Glutamatergic neuron (in vitro differentiated cells): Measurements from ENCODE around the gene SLC12A9. TPM values are rescaled to one million over a fixed set of nuclear protein-coding genes. Genes with fewer than 3 reads are reported as not detected.
A peak's percentile ranks its signal among the peaks of the same experiment; 100 is the strongest.

ENCODE experiments used
- DNase-seq: peaks from one replicate; pipeline ENCODE4 v3.0.0; 2022
- H3K27ac Mint-ChIP-seq: one replicate; pipeline ENCODE4 v1.8.0; 2020; ENCODE audit warnings: mild to moderate bottlenecking, mixed read lengths, inconsistent platforms; ENCODE audit not compliant: unreplicated experiment
- H3K27me3 Mint-ChIP-seq: one replicate; pipeline ENCODE4 v1.8.0; 2020; ENCODE audit warnings: mild to moderate bottlenecking, moderate library complexity, mixed read lengths, inconsistent platforms; ENCODE audit not compliant: unreplicated experiment
- H3K36me3 Mint-ChIP-seq: one replicate; pipeline ENCODE4 v1.8.0; 2020; ENCODE audit warnings: mild to moderate bottlenecking, mixed read lengths, inconsistent platforms; ENCODE audit not compliant: unreplicated experiment
- H3K4me1 Mint-ChIP-seq: one replicate; pipeline ENCODE4 v1.8.0; 2020; ENCODE audit warnings: mild to moderate bottlenecking, low read depth, mixed read lengths, inconsistent platforms; ENCODE audit not compliant: unreplicated experiment
- H3K4me3 Mint-ChIP-seq: one replicate; pipeline ENCODE4 v1.8.0; 2020; ENCODE audit warnings: mild to moderate bottlenecking, mixed read lengths, inconsistent platforms; ENCODE audit not compliant: unreplicated experiment
- H3K9me3 Mint-ChIP-seq: one replicate; pipeline ENCODE4 v1.8.0; 2020; ENCODE audit warnings: mild to moderate bottlenecking, moderate library complexity, mixed read lengths, inconsistent platforms; ENCODE audit not compliant: unreplicated experiment
- total RNA-seq: library from RNA; stranded (reverse); fragmentation: NEBNext Ultra II Directional; extraction: Animal tissue kit (Norgen Biotek cat#: 25700); gene quantifications from one replicate; pipeline ENCODE4 v1.2.1, GENCODE V29; 2021; ENCODE audit not compliant: unreplicated experiment
- TF ChIP-seq, protein P1 (sequence below): fragments of 200-600 bp; sonication (generic); IDR thresholded peaks from one replicate; pipeline ENCODE4 v1.5.0; 2021; ENCODE audit not compliant: partially characterized antibody, unreplicated experiment

Gene SLC12A9
- total RNA-seq, 1 donor from 2014 or later, result 36.7 TPM

DNA sequence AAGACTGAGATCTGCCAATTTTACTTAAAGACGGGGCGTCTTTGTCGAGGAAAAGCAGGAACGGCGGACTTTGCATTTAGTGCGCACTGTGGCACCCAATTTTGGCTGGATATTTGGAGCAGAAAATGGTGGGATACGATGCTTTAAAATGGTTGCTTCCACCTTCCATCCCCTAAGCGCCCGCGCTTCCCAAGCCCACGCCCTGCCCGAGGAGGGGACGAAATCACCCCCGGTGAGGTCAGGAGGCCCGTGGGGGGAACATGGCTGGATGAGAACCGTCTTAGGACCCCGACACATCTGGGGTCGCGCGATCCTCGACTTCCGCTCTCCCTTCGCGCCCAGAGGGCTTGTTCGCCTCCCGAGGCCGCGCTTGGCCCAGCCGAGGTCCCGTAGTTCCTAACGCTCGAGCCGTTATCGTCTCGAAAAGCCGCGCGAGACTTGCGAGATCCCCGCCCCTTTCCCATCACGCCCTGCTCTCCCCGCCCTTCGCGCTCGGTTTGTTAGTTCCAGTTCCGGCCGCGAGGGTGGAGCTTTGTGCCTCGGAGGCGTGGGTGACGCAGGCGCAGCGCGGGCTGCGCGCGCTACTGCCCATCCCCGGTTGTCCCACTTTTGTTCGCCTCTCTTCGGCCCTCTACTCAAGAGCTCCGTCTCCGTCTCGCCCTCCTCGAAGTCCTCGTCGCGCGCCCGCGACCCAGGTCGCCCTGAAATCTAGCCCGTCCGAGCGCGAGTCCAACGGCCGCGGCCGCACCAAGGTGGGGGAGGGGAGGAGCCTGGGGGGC is 22.3 kb downstream of the SLC12A9 start, which contains the start of gene SRRT:
SRRT (plus strand) TSS at position 527 of the 779 bp plus-strand sequence. CDS start 488 bp downstream, outside the sequence.
- DNase-seq, result peak; percentile 99
- no peaks in the 10 kb centered on the region for H3K36me3 Mint-ChIP-seq

DNA sequence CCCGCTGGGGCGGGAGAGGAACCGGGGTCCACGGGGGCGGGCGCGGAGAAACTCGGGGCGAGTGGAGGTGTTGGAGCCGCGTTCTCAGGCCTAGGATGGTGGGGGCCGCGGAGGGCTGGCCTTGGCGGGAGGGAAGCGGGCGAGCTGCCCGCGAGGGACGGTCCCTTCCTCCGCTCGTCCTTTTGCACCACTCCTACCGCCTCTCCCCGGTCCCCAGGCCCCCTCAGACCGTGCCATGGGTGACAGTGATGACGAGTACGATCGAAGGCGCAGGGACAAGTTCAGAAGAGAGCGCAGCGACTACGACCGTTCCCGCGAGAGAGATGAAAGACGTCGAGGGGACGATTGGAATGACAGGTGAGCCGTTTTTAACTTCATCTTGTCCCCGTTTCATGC is 22.8 kb downstream of the SLC12A9 start:
- H3K27ac Mint-ChIP-seq, result peak overlapping the region; percentile 98
- no peaks in the 10 kb centered on the region for H3K36me3 Mint-ChIP-seq
- peak; percentile 62 for DNase-seq
- H3K27me3 Mint-ChIP-seq, result peaks cover 22% of the 10 kb centered on the region
- TF ChIP-seq, protein P1, sequence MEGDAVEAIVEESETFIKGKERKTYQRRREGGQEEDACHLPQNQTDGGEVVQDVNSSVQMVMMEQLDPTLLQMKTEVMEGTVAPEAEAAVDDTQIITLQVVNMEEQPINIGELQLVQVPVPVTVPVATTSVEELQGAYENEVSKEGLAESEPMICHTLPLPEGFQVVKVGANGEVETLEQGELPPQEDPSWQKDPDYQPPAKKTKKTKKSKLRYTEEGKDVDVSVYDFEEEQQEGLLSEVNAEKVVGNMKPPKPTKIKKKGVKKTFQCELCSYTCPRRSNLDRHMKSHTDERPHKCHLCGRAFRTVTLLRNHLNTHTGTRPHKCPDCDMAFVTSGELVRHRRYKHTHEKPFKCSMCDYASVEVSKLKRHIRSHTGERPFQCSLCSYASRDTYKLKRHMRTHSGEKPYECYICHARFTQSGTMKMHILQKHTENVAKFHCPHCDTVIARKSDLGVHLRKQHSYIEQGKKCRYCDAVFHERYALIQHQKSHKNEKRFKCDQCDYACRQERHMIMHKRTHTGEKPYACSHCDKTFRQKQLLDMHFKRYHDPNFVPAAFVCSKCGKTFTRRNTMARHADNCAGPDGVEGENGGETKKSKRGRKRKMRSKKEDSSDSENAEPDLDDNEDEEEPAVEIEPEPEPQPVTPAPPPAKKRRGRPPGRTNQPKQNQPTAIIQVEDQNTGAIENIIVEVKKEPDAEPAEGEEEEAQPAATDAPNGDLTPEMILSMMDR, result no peak
- peak overlapping the region; percentile 99 for H3K4me3 Mint-ChIP-seq
- peaks cover 18% of the 10 kb centered on the region for H3K4me1 Mint-ChIP-seq
- H3K9me3 Mint-ChIP-seq, result peaks cover 17% of the 10 kb centered on the region

More for the DNA sequence above, 22.3 kb downstream of the SLC12A9 start, which contains the start of gene SRRT:
- TF ChIP-seq, protein P1, result peak; percentile 69
- peak within 1 kb of the TSS; percentile 98 for H3K27ac Mint-ChIP-seq
- peaks cover 15% of the 10 kb centered on the region for H3K4me1 Mint-ChIP-seq
- H3K4me3 Mint-ChIP-seq, result peak within 1 kb of the TSS; percentile 99
- peaks cover 20% of the 10 kb centered on the region for H3K27me3 Mint-ChIP-seq
- peaks cover 16% of the 10 kb centered on the region for H3K9me3 Mint-ChIP-seq

DNA sequence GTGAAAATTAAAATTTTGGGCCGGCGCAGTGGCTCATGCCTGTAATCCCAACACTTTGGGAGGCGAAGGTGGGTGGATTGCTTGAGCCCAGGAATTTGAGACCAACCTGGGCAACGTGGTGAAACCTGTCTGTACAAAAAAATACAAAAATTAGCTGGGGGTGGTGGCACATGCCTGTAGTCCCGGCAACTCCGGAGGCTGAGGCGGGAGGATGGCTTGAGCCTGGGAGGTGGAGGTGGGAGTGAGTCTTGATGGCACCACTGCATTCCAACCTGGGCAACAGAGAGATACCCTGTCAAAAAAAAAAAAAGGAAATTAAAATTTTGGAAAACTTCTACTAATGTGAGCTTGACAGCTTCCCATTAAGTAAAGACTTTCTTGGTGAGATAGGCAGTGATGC is 25.5 kb downstream of the SLC12A9 start:
- no peak for DNase-seq
- peaks cover 2% of the 10 kb centered on the region for H3K36me3 Mint-ChIP-seq
- peaks cover 22% of the 10 kb centered on the region for H3K27me3 Mint-ChIP-seq
- TF ChIP-seq, protein P1, result no peak
- H3K4me1 Mint-ChIP-seq, result peaks cover 23% of the 10 kb centered on the region
- H3K4me3 Mint-ChIP-seq, result peak overlapping the region; percentile 69
- peaks cover 20% of the 10 kb centered on the region for H3K9me3 Mint-ChIP-seq
- H3K27ac Mint-ChIP-seq, result no peak overlapping the region

DNA sequence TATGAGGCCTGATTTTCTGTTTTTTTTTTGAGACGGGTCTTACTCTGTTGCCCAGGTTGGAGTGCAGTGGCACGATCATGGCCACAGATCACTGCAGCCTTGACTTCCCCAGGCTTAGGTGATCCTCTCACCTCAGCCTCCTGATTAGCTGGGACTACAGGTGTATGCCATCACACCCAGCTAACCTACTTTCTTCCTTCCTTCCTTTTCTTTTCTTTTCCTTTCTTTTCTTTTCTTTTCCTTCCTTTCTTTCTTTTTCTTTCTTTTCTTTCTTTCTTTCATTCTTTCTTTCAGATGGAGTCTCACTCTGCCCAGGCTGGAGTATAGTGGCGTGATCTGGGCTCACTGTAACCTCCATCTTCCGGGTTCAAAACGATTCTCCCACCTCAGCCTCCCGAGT is 26.2 kb downstream of the SLC12A9 start:
- Mint-ChIP-seq H3K4me3 (peak overlapping the region; percentile 13), H3K9me3 (peaks cover 22% of the 10 kb centered on the region), H3K4me1 (peaks cover 23% of the 10 kb centered on the region), H3K36me3 (peaks cover 7% of the 10 kb centered on the region), H3K27me3 (peaks cover 22% of the 10 kb centered on the region), H3K27ac (no peak overlapping the region)
- DNase-seq, result no peak
- TF ChIP-seq, protein P1, result no peak

DNA sequence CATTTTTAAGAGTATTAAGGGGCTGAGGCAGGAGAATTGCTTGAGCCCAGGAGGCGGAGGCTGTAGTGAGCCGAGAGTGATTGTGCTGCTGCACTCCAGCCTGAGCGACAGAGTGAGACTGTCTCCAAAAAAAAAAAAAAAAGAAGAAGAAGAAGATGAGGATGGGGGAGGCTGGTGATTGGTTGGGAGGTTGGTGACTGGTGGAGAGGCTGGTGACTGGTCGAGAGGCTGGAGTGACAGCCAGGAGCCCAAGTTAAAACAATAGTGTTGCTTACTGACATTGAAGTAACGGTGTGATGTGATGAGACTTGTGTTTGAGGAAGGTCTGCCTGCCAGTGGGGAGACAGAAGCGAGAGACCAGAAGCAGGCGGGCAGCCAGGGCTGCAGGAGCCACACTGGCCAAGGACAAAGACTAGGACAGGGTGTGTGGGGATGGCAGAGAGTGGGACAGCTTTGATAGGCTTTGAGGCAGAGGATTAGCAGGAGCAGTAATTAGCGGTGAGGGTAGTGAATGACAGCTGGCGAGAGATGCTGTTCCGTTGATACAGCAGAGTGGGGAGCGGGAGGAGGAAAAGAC is 27.3 kb downstream of the SLC12A9 start:
- peak overlapping the region; percentile 82 for H3K4me3 Mint-ChIP-seq
- peaks cover 21% of the 10 kb centered on the region for H3K9me3 Mint-ChIP-seq
- H3K27me3 Mint-ChIP-seq, result peaks cover 17% of the 10 kb centered on the region
- TF ChIP-seq, protein P1, result no peak
- peaks cover 11% of the 10 kb centered on the region for H3K36me3 Mint-ChIP-seq
- H3K27ac Mint-ChIP-seq, result peak overlapping the region; percentile 96
- peaks cover 21% of the 10 kb centered on the region for H3K4me1 Mint-ChIP-seq
- DNase-seq, result no peak
